GM21723 (cell line): ENCODE data around the gene LLGL1.

Experiments used
- ATAC-seq: cut with Tn5 transposase; IDR thresholded peaks from one replicate; pipeline ENCODE4 v1.9.1; 2021; ENCODE audit warnings: mild to moderate bottlenecking, moderate library complexity; ENCODE audit not compliant: unreplicated experiment

The LLGL1 gene

DNA sequence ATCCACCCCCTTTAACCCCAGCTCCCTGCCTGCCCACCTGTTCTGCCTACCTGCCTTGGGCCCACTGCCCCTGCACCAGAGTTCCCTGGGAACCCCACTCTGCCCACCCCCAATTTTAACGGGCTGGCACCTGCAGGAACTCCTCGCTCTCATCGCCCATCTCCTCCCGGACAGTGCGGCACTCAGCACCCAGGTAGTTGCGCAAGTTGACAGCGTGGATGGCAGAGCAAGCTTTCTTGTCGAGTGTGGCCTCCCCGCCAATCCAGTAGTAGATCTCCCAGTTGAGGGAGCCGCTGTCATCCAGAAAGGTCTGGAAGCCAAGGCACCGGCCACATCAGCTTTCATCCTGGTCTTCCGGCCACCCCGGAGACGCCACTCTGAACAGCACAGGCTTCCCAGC lies 25.3 kb downstream of the LLGL1 start:
- no peak for ATAC-seq

DNA sequence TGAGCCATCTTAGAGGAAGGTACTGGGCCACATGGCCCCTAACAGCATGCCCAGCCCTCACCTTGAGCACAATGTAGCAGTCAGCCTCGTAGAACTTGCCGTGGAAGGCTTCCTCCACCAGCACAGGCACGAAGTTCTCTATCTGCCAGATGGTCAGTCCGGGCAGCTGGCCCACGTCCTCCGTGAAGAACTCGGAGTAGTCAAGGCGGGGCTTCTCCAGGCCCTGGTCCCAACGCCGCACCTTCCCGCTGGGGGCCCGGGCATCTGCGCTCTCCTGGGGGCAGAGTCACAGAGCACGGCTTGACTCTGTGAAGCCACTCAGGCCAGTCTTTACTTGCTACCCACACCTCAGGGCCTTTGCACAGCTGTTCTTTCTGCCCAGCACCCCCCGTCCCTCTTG lies 25.8 kb downstream of the LLGL1 start:
- ATAC-seq, result no peak

DNA sequence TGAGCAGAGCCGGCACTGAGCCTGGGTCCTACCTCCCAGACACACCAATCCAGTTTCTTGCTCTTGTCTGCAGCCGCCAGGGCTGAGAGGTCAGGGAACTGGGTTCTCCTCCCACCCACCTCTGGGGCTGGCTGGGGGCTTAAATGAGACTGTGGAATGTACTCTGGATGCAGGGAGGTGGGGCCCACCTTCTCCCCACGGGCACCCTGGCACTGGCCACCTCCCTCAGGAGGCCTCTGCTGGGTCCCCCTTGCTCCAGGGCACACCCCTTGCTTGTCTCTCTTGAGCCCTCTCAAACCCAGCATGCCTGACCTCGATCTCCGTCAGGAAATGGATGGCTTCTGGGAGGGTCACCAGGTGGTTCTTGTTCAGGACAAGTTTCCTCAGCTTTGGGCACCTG lies 26.7 kb downstream of the LLGL1 start:
- no peak for ATAC-seq

DNA sequence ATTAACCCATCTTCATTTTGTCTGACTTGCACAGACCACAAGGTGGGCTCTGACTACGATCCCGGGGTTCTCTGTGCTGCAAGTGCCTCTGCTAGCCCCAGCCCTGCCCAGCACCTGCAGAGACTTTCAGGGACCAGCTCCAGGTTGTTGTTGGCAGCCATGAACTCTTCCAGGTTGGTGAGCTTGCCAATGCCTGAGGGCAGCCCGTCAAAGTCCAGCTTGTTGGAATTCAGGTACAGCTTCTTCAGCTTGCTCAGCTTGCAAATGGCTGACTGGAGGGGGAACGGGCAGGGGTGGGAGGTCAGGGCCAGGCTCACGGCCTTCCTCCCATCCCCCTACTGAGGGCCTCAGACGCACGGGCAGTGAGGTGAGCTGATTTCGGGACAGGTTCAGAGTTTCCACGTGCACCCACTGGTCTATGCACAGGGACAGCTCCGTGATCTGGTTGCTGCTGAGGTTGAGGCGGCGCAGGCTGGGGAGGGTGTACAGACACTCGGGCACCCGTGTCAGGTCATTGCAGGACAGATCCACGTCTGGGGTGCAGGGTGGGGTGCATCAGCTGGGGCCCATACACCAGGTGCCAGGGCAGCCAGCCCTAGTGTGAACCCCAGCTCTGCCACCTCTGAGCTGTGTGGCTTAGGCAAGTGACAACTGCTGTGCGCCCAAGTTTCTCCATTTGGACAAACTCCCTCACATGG lies 27.9 kb downstream of the LLGL1 start:
- ATAC-seq, result no peak

DNA sequence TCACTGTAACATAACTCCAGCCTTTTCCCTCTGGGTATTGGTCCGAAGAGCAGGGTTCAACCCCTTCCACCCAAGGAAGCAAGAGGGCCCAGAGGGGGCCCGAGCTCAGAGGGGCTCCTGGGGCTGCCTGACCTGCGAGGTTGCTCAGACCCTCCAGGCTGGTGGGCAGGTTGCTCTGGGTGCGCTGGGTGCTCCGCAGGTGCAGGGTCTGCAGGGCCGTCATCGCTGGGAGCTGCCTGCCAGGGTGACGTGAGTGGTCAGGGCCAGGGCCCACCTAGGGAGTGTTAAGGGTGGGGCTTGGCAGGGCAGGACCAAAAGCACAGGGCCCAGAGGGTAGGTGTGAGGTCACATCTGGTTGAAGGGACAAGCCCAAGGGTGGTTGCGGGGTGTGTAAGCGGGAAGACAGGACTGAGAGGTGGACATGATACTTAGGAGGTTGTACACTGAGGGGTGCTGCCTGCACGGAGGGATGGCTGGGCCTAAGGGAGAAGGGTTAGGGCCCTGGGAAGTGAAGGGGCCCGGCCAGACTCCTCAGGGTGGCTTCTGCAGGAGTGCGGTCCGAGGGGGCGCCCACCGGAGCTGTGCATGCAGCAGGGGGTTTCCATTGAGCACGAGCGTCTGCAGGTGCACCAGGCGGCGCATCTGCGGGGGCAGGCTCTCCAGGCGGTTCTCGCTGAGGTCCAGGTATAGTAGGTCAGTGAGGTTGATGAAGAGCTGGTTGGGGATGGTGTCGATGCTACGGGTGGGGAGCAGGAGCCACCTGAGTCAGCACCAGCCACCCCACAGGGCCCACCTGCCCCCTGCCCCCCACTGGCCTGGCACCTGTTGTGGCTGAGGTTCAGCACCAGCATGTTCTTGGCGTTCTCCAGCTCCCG lies 28.7 kb downstream of the LLGL1 start:
- ATAC-seq, result no peak

DNA sequence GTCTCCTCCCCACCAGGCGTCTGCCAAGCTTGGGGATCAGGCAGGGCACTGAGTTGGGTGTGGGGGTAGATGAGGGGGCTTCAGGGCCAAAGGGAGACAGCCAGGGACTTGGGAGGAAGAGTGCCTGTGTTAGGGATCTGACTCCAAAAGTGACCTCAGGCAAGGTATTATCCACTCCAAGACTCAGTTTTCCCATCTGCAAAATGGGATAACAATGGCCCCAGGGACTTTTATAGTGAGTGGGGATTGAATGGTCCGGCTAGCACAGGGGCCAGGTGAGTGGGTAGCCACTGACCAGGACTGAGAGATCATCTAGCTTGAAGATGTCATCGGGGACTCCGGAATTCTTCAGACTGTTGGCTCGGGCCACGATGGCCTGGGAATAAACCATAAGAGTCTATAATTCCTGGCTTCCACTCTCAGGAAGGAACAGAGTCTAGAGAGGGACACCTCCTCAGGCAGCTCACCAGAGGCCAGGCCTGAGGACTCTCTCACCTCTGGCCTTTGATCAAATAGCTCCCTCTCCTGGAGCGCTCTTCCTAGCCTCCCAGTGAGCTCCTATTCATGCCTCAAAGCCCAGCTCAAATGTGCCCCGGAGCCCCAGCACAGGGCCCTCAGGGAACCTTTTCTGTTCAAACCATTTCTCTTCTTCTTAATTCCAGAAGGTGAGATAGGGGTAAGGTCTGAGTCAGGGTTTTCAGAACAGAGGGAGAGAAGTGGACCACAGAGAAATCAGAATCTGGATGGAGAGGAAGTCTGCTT lies 29.6 kb downstream of the LLGL1 start:
- no peak for ATAC-seq

DNA sequence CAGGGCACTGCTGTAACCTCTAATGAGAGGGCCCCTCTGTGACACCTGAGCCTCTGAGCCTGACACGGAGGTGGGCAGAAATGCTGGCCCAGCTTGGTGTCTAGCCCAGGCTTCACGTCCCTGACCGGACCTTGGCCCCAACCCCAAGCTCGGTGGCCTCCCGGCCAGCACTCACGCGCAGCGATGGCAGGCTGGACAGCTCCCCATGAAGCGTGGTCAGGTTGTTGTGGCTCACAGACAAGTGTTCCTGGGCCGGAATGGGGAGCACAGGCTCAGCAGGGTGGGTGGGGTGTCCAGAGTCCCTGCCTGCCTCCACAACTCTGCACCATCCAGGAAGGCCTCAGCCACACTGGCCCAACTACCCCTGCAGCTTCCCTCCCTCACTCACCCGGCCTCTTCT lies 30.9 kb downstream of the LLGL1 start:
- no peak for ATAC-seq

DNA sequence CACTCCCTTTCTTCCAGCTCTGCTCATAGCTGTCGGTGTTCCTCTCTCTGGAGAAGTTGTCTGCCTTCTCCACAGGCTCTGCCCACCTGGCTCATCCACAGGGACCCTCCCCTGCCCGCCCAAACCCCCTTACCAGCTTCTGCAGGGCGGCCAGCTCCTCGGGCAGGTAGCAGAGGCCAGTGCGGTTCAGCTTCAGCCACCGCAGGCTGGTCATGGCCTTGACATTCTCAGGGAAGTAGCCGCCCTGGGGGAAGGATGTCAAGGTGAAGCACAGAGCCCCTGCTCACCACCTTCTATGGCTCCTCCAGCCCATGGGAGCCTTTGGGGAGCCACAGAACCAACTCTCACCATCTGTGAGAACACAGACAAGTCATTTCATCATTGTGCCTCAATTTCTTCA lies 31.3 kb downstream of the LLGL1 start:
- no peak for ATAC-seq

DNA sequence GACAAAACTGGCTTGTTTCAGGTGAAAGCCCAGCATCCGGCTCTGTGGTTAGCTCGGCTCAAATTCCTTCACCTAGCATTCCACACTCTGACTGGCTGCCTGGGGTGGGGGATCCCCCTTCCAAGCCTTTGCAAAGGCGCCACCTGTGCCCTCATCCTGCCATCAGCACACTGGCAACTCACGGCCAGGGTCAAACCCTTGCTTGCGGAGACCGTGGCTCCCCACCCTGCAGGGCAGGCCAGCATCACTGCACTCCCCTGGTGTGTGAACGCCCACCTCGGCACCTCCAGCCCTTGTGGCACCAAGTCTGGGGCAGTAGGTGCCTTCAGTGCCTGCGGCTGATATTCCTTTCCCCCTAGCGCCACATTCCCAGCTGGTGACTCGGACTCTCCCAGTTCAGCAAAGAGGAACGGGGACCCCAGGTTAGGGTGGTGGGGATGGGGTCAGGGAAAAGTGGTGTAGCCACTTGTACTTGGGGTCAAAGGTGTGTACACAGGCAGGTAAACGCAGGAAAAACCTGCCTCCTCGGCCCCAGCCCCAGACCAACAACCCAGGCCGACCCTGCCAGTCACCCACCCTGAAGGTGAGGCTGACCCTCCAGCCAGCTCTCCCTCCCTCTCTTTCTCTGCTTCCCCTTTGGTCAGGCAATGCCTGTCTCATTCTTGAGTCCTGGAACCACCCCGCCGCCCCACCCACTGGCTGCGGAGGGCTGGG lies 32.0 kb downstream of the LLGL1 start:
- peak; percentile 8 for ATAC-seq

DNA sequence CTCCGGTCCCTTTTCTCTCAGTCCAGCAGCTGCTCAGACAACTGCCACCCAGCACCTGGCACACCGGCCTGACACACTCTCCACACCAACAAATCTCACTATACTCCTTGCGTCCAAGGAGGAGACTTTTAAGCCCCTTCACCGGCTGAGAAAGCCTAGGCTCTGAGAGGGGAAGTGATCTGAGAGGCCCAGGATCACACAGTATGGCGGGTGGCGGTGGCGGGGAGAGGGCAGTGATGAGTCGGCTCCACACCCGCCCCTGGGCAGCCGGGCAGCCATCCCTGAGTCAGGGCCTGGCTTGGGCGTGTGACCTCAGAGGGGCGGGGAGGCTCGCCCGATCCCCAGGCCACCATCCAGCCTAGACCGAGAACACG lies 32.5 kb downstream of the LLGL1 start:
- peak; percentile 25 for ATAC-seq

DNA sequence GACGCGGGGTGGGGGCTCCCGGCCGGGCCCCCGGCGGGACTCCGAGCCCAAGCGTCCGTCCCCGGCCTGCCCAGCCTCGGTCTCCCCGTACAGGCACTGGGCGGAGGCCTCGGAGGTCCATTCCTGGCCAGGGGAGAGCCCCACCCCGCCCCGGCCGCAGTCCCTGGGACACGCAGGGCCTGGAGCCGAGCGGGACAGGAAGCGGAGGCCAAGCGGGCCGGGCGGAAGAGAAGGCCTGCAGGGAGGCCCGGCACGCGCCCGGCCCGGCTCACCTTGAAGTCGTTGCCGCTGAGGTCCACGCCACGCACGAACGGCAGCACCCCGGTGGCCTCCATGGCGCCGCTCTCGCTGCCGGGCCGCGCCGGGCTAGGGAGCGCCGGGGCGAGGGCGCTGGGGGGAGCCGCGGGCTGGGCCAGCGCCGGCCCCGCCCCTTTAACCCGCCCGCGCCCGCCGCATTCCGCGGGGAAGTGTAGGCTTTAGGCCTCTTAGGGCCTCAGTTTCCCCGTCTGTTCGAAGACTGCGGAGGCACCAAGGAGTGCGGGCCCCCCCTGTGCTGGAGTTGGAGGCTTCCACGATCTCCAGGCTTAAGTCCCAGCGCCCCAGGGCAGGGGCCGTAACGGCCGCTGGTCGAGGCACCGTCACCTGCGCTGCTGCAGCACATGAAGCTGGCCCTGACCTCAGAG lies 33.1 kb downstream of the LLGL1 start, which contains the start of gene FLII:
Gene FLII (minus strand): TSS at position 383 of the 683 bp plus-strand sequence. CDS start 48 bp downstream, at position 335.
- peak; percentile 28 for ATAC-seq

DNA sequence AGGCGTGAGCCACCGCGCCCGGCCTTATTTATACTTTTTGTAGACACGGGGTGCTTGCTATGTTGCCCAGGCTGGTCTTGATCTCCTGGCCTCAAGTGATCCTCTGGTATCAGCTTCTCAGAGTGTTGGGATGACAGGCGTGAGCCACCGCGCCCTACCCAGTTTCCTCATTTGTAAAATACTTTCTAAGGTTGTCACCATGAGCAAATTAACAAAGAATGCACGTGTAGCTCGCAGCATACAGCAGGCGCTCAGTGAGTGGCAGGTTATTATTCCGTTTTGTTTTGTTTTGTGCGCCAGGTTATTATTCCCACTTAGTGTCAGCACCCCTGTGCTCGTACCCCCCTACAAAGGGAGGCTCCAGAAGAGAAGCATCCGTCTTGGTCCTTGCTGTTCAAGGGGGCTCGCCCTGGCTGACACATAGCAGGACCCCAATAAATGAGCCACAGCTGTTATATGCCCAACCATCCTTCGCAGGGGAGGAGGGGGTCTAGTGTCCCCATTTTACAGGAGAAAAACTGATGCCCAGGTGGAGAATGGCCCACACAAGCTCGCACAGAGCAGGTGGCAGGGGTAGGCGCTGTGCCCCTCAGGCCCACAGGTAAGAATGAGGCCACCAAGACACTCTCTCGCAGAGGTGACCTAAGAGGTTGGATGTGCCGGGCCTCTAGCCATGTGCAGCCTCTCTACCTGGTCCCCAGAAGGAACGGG lies 34.3 kb downstream of the LLGL1 start:
- ATAC-seq, result no peak

DNA sequence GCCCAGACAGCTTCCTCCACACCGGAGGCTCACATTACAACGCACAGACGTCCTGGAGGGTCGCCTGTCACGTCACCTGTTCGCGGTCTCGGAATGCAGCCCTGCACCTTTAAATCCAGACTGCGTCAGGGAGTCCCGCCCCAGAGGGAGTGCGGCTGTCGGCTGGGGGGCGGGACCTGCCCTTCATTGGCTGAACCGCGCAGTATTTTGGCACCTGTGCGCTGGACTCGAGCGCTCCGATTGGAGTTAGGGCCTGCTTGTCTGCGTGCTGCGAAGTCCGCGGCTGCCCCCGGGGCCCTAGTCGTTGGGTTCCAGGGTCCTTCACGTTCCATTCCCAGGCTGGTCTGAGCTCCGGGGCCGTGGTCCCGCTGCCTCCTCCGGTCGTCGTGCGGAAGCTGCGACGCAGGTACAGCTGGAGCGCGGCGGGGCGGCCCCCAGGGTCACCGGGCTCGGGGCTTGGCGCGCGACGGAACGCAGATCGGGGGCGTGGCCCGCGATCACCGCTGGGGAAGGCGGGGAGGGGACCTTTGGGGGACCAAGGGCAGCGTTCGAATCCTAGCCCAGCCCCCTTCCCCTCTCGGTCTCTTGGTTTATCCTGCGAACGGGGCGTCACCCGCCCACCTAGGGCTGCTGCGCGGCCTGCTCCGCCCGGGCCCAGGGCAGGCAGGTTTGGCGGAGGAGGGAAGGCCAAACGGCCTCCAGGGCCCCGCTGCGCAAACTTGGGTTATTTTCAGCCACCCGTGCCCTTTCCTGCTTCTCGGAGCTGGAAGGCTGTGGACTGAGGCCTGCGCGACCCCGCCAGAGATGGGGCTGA lies 35.1 kb downstream of the LLGL1 start, which contains the start of gene MIEF2:
Gene MIEF2 (plus strand): TSS at position 331 of the 814 bp plus-strand sequence. CDS start 2,059 bp downstream, outside the sequence.
- ATAC-seq, result peak; percentile 75

DNA sequence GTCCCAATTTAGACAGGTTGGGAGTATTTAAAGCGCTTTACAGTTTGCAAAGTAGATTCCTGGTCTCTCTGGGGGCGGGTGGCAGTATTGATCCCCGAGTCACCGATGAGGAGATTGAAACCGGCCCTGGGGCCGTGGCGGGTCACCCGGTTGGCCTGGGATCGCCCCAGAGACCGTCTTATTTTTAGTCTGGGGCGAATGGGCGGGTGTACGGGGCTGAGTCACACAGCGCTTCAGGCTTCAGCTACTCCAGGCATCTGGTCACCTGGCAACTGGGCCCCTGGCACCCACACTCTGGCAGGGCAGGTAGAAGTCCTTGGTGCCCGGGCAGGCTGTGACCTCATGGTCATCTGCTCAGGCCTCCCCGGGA lies 35.7 kb downstream of the LLGL1 start:
- ATAC-seq, result peak; percentile 15

DNA sequence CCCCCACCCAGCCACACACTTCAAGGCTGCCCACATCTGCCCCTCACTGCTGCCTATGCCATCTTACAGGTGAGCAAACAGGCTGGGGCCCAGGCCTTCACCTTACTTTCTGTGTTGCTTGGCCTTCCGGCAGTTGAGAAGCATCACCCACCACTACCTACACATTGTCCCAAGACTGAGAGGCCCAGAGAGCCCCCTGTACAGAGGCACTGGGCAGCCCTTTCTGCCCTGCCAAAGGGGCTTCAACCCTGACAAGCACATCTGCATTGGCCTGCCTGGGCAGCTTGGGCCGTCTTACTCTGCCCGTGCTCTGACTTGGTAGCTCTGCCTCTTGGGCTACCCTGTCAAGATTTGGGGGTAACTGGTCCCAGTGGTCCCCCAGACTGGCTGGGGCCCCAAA lies 36.2 kb downstream of the LLGL1 start:
- ATAC-seq, result no peak

DNA sequence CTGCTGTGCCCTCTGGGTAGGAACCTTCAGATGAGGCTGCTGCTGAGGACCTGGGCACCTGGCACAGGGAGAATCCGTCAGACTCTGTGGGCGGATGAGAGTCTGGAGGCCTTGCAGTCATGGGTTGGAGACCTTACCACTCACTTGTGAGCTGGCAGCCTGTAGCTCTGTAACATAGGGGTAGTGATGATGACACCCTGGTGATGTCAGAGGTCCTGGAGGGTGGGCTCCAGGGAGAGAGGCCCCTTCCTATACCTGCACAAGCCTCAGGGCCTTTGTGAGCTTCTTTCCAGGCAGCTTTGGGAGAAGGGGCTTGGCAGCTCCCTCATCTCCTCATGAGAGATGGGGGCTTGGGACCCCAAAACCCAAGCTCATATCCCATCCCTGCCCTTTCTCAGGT lies 36.7 kb downstream of the LLGL1 start:
- ATAC-seq, result no peak

DNA sequence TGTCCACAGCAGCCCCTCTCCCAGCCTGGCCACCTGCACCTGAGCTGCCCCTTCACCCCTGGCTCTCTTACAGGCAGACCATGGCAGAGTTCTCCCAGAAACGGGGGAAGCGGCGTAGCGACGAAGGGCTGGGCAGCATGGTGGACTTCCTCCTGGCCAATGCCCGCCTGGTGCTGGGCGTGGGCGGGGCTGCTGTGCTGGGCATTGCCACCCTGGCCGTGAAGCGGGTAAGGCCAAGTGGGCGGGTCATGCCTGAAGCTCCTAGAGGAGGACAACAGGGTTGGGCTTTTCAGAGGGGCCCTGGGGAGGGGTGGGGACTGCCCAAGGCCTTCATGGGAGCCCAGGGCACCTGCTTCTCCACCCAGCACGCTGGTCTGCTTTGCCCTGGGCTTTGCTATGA lies 37.2 kb downstream of the LLGL1 start:
- ATAC-seq, result no peak

DNA sequence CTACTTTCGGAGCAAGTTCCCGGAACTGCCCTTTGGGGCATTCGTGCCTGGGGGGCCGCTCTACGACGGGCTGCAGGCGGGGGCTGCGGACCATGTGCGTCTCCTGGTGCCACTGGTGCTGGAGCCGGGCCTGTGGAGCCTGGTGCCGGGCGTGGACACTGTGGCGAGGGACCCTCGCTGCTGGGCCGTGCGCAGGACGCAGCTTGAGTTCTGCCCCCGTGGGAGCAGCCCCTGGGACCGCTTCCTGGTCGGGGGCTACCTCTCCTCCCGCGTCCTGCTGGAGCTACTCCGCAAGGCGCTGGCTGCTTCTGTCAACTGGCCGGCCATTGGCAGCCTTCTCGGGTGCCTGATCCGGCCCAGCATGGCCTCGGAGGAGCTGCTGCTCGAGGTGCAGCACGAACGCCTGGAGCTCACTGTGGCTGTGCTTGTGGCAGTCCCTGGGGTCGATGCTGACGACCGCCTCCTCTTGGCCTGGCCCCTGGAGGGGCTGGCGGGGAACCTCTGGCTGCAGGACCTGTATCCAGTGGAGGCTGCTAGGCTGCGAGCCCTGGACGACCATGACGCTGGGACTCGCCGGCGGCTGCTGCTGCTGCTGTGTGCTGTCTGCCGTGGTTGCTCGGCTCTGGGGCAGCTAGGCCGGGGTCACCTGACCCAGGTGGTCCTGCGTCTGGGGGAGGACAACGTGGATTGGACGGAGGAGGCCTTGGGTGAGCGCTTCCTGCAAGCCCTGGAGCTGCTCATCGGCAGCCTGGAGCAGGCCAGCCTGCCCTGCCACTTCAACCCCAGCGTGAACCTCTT lies 38.6 kb downstream of the LLGL1 start:
- ATAC-seq, result no peak
